Nephron progenitor cell (in vitro differentiated cells): Measurements from ENCODE around the gene GRB2.

Experiments
- DNase-seq: peaks from one replicate; pipeline ENCODE4 v3.0.0; 2021
- H3K27ac Mint-ChIP-seq: 2 replicates; pipeline ENCODE4 v1.8.0; 2021; ENCODE audit warnings: mild to moderate bottlenecking, moderate library complexity, mixed read lengths
- H3K27me3 Mint-ChIP-seq: 2 replicates; pipeline ENCODE4 v1.8.0; 2021; ENCODE audit warnings: mild to moderate bottlenecking, low read depth, mixed read lengths; ENCODE audit not compliant: poor library complexity
- H3K36me3 Mint-ChIP-seq: 2 replicates; pipeline ENCODE4 v1.8.0; 2021; ENCODE audit warnings: low read depth, mixed read lengths
- H3K4me1 Mint-ChIP-seq: 2 replicates; pipeline ENCODE4 v1.8.0; 2021; ENCODE audit warnings: mixed read lengths
- H3K4me3 Mint-ChIP-seq: 2 replicates; pipeline ENCODE4 v1.8.0; 2021; ENCODE audit warnings: mild to moderate bottlenecking, moderate library complexity, mixed read lengths
- H3K9me3 Mint-ChIP-seq: 2 replicates; pipeline ENCODE4 v1.8.0; 2021; ENCODE audit warnings: mild to moderate bottlenecking, moderate library complexity, mixed read lengths
- CTCF ChIP-seq: fragments of 200-600 bp; sonication (generic); IDR thresholded peaks from 2 replicates; pipeline ENCODE4 v1.5.0; 2021; ENCODE audit warnings: antibody characterized with exemption

Gene GRB2

GRCh38 chr17:75273977-75274708 lies 131.3 kb downstream of the GRB2 start:
- H3K36me3 Mint-ChIP-seq = peaks cover 11% of the 10 kb centered on the region
- peak overlapping the region; percentile 31 for H3K4me3 Mint-ChIP-seq
- H3K27me3 Mint-ChIP-seq = peaks cover 5% of the 10 kb centered on the region
- DNase-seq = no peak
- TF ChIP-seq CTCF = no peak
- no peak overlapping the region for H3K27ac Mint-ChIP-seq
- H3K9me3 Mint-ChIP-seq = no peaks in the 10 kb centered on the region
- H3K4me1 Mint-ChIP-seq = peaks cover 13% of the 10 kb centered on the region

- peaks cover 19% of the 10 kb centered on the region for H3K4me1 Mint-ChIP-seq
- no peak for DNase-seq
- peak overlapping the region; percentile 64 for H3K4me3 Mint-ChIP-seq
- peaks cover 5% of the 10 kb centered on the region for H3K27me3 Mint-ChIP-seq
- TF ChIP-seq CTCF = no peak
- H3K27ac Mint-ChIP-seq = no peak overlapping the region
- peaks cover 11% of the 10 kb centered on the region for H3K36me3 Mint-ChIP-seq
- no peaks in the 10 kb centered on the region for H3K9me3 Mint-ChIP-seq
These were observed 132.7 kb downstream of the GRB2 start for GRCh38 chr17:75272848-75273184.

GRCh38 chr17:75271955-75272847 lies 133.3 kb downstream of the GRB2 start:
- Mint-ChIP-seq H3K4me1 (peaks cover 24% of the 10 kb centered on the region), H3K4me3 (peak overlapping the region; percentile 81), H3K27me3 (peaks cover 5% of the 10 kb centered on the region), H3K36me3 (peaks cover 12% of the 10 kb centered on the region), H3K9me3 (no peaks in the 10 kb centered on the region), H3K27ac (no peak overlapping the region)
- DNase-seq = no peak
- TF ChIP-seq CTCF = no peak

GRCh38 chr17:75271233-75271954 lies 134.1 kb downstream of the GRB2 start:
- H3K4me3 Mint-ChIP-seq = peak overlapping the region; percentile 81
- no peak overlapping the region for H3K27ac Mint-ChIP-seq
- H3K36me3 Mint-ChIP-seq = peaks cover 16% of the 10 kb centered on the region
- TF ChIP-seq CTCF = peak; percentile 40
- H3K9me3 Mint-ChIP-seq = no peaks in the 10 kb centered on the region
- H3K4me1 Mint-ChIP-seq = peaks cover 24% of the 10 kb centered on the region
- H3K27me3 Mint-ChIP-seq = peaks cover 5% of the 10 kb centered on the region
- peak; percentile 87 for DNase-seq

GRCh38 chr17:75270966-75271232 lies 134.6 kb downstream of the GRB2 start, which contains the start of gene MIF4GD:
Gene MIF4GD (minus strand): TSS chr17:75271231. CDS start chr17:75270195, 1,036 bp downstream.
- H3K9me3 Mint-ChIP-seq = no peaks in the 10 kb centered on the region
- H3K27ac Mint-ChIP-seq = no peak within 1 kb of the TSS
- peaks cover 24% of the 10 kb centered on the region for H3K4me1 Mint-ChIP-seq
- TF ChIP-seq CTCF = no peak
- peaks cover 16% of the 10 kb centered on the region for H3K36me3 Mint-ChIP-seq
- peak within 1 kb of the TSS; percentile 84 for H3K4me3 Mint-ChIP-seq
- peaks cover 5% of the 10 kb centered on the region for H3K27me3 Mint-ChIP-seq
- DNase-seq = no peak
